Measurements from ENCODE around the gene UBAP1.

- TF ChIP-seq CTCF (IDR thresholded peaks at IDR 0.05 in 4 of 5, conservative IDR thresholded peaks at IDR 0.05 in 1 of 5) (no peak), POLR2A (IDR thresholded peaks at IDR 0.05) (no peak)
These were observed 59.0 kb downstream of the UBAP1 start for GRCh38 chr9:34237836-34238235.

Measured in gastrocnemius medialis (tissue), 4 donors.